NCI-H1436 treated with DMSO at 0.1 percent for 48 hours (cell line): ENCODE data around the gene KCNS1.
"Not testable (repeated sequence)": the region's sequence is repeated elsewhere in the genome, so short reads cannot be mapped to it uniquely, and the experiment has no call there.

Experiments
- DNase-seq: peaks from one replicate; lab custom pipeline; 2025; lab: John Stamatoyannopoulos, UW

KCNS1 gene

GRCh38 chr20:45077559-45077958 lies 23.4 kb downstream of the KCNS1 start:
- DNase-seq = no peak

- no peak for DNase-seq
Observed at GRCh38 chr20:45073221-45073620, 27.7 kb downstream of the KCNS1 start.

DNA sequence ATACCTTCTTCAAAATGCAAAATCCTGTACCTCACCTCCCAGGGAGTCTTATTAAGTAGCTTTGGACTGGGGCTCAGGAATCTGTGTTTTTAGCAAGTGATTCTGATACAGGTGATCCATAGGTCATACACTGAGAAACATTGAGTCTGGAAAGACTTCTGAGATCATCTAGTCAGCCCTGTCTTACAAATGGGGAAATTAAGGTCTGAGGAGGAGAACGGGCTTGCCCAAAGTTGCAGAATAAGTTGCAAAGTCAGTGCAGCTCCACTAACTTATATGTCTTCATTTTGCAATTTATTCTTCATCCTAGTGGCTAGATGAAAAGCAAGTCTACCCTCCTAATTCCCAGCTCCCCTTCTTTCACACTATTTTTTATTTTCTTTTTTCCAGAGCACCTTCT lies 28.9 kb downstream of the KCNS1 start:
- DNase-seq = no peak

DNA sequence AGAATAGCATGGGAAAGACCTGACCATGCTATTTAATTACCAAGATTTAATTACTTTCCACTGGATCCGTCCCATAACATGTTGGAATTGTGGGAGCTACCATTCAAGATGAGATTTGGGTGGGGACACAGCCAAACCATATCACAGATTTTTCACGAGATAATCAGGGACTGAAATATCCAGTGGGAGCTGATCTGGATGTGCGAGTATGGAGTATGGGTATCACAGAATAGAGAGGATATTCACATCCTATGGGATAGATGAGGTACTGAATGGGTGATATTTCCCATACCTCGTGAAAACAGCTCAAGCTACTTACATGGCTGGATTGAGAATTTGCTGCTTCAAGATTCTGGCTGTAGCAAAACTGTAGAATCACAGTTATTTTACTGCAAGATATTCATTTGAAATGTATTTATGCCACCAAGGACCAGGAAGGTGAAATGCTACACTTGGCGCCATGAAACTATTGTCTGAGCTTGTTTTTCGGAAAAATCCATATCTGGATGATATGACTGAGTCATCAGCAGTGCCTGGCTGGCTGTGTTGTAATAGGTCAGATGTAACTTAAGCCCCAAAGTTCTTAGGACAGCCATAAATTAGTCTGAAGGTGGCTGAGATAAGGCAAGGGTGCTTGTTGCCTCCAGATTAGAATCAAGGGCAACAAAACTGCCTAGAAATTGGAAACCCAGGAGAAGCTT lies 29.8 kb downstream of the KCNS1 start:
- no peak for DNase-seq

DNA sequence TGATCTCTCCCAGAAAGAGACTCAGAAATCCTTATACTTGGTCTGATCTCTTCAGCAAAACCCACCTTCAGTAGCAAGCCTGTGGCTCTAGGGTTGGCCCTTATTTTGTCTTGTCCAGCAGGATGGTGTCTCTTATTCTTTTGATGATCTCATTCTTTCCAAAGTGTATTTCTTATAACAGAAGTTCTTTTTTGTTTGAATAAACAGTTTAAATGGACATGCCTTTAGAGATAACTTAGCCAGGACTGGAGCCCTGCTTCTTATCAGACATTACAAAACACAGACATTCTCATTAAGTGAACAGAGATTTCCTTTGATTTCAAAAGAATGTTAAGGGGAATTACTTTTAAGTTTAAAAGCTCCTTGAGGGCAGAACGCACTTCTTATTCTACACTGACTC lies 31.7 kb downstream of the KCNS1 start:
- DNase-seq = no peak

DNA sequence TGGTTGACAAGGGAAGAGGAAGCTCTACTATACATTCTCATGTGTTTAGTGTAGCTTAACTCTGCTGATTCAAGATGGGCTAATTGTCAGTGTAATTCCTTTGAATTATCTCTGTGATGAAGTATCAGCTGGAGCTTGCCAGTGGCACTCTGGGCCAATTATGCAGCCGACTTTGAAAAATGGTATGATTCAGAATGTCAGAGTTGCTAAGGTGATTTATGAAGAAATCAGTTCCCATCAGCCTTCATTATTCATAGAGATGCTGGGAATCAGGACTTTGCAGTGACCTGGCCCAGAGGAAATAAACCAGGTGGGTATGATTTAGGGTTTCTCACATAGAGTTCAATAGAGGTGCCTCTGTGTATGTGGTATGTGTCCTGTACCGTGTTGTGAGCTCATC lies 33.4 kb downstream of the KCNS1 start:
- DNase-seq = no peak

GRCh38 chr20:45067087-45067486 lies 33.8 kb downstream of the KCNS1 start:
- no peak for DNase-seq

DNA sequence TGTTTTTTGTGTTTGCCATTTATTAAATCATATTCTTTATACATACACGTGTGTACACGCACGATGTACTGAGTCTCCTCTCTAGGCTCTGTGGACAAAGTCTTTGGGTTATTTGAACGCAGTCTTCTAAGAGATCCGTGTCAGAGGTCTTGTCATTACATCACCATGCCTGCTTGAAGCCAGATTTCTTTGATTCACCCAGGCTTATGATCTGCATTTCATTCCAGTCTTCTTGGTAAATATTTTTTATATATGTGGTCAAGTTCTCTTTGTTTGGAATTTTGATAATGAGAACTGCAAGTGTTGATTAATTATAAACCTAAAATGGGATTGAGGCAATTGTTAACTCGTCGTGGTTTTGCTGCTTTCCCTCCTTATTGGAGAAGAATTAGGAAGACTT lies 34.6 kb downstream of the KCNS1 start:
- DNase-seq = no peak

GRCh38 chr20:45064812-45065211 lies 36.1 kb downstream of the KCNS1 start:
- no peak for DNase-seq

DNA sequence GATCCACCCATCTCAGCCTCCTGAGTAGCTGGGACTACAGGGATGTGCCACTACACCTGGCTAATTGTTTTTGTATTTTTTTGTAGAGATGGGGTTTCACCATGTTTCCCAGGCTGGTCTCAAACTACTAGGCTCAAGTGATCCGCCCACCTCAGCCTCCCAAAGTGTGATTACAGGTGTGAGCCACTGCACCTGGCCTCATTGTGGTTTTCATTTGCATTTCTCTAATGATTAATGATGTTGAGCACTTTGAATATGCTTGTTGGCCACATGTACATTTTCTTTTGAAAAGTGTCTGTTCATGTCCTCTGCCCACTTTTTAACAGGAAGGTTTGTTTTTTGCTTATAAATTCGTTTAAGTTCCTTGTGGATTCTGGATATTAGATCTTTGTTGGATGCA lies 37.8 kb downstream of the KCNS1 start:
- DNase-seq = not testable (repeated sequence)

DNA sequence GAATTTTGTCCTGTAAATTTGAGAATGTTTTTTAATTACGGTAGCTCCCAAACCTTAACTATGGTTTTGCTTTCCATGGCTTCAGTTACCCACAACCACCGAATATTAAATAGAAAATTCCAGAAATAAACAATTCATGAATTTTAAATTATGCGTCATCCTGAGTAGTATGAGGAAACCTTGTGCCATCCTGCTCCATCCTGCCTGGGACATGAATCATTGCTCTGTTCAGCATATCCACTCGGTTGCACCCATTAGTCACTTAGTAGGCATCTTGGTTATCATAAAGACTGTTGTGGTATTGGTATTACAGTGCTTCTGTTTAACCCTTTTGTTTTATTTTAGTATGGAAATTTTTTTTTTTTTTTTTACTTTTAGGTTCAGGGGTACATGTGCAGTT lies 39.7 kb downstream of the KCNS1 start:
- no peak for DNase-seq

DNA sequence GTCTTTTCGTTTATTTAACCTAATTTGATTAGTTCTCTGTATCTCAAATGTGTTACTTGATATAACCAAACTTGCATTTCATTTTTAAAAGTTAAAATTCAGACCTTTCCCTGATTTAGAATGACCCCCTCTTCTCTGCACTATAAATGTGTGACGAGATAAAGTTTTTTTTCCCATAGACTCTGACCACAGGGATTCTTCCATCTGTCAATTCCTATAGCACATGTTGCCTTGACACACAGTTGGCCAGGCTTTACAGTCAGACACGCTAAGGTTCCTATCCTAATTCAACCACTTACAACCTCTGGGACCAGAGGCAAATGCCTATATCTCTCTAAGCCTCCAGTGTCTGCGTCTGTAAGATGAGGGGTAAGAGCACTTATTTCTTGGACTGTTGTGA lies 40.6 kb downstream of the KCNS1 start:
- DNase-seq = no peak

DNA sequence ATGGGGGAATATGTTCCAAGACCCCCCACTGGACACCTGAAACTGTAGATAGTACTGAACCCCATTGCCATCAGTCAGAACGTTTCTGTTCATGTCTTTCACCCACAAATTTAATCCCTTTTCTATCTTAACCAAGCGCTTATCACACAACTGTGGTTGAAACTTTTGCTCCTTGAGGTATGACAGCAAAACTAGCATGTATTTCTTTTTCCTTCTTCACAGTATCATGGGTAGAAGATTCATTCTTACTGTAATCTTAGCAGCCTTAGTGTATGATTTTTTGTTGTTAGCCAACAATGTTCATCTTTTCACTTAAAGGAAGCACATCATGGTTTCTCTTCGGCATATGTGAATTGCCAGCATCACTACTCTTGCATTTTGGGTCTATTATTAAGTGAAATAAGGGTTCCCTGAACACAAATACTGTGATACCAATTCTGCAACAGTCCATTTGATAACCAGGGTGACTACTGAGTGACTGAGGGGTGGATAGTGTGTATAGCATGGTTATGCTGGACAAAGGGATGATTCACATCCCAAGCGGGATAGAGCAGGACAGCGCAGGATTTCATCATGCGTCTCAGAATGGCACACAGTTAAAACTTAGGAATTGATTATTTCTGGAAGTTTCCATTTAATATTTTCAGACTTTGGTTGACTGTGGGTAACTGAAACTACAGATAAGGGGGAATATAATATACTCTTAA lies 41.8 kb downstream of the KCNS1 start:
- no peak for DNase-seq

DNA sequence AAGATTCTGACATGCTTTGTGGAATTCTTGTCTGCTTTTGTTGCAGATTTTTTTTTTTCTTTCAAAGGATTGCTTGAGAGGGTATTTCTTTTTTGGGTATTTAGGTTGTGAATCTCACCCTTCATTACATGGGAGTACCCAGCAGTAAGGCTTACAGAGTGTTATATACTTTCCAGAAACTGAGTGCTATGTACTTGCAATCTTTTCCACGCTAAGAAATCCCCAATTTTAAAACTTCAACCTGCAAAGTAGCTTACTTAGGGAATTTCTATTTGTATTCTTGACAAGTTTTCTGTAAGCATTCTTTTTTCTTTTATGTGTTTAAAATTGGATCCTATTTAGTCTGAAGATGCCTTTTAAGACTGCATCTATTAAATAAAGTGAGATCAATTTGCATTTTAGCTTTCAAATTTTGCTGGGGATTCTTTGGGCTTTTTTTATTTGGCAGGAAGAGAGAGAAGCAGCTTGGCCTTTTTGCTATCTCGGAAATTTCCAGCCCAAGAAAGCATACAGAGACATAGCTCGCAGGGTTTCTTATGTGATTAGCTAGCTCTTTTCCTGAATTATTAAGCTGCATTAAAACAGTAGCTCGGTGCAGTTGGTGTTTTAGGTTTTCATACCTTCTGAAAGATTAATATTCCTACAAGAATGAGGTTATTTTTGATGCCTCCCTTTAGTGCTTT lies 42.6 kb downstream of the KCNS1 start:
- DNase-seq = no peak

- DNase-seq = no peak
Observed at GRCh38 chr20:45056473-45057173, 44.3 kb downstream of the KCNS1 start.

DNA sequence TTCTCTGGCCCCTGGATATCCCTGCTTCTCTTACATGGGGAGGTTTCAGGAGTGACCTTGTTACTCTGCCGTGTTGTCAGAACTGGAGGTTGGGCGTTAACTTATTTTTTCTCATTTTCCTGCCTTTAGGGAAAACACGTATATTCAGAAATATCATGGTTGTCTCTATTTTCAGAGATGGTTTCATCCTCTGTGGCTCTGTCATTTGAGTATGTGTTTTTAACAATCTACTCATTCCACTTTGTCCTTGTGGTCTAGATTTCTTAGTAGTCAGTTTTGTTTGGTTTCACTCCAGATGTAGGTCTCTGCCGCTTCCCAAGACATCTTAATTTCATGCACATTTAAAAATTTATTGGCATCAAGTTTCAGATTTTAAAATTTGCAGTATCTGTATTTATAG lies 45.9 kb downstream of the KCNS1 start:
- DNase-seq = no peak

GRCh38 chr20:45053430-45054351 lies 47.2 kb downstream of the KCNS1 start:
- no peak for DNase-seq

DNA sequence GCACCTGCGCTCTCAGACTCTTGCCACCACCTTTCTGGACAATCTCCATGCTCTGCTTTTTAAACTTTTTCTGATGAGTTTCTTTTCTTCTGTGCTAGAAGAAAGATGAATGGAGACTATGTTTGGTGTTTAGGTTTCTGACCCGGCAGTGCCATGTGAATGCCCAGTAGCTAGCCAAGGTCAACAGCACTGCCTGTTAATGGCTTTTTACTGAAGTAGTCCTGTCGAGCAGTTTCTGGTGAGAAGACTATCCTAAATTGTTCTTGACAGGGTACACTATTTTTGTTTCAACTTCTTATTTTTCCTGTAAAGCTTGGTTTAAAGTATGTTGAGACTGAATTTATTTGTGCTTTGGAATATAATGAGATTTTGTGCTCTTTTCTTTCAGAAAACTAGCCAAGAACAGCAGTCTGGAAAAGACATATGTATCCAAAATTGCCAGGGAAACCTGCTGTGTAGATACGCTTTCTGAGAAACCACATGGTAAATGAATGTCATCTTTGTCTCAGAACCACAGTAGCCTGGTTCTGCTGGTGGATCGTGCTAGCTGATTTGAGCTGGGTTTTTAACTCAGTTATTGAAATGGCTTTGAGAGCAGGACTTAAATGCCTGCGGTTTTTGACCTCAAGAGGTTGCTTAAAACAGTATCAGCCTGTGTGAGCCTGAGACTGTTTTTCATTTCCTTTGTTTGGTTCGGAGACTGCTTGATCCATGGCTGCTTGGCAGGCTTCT lies 48.1 kb downstream of the KCNS1 start:
- no peak for DNase-seq

DNA sequence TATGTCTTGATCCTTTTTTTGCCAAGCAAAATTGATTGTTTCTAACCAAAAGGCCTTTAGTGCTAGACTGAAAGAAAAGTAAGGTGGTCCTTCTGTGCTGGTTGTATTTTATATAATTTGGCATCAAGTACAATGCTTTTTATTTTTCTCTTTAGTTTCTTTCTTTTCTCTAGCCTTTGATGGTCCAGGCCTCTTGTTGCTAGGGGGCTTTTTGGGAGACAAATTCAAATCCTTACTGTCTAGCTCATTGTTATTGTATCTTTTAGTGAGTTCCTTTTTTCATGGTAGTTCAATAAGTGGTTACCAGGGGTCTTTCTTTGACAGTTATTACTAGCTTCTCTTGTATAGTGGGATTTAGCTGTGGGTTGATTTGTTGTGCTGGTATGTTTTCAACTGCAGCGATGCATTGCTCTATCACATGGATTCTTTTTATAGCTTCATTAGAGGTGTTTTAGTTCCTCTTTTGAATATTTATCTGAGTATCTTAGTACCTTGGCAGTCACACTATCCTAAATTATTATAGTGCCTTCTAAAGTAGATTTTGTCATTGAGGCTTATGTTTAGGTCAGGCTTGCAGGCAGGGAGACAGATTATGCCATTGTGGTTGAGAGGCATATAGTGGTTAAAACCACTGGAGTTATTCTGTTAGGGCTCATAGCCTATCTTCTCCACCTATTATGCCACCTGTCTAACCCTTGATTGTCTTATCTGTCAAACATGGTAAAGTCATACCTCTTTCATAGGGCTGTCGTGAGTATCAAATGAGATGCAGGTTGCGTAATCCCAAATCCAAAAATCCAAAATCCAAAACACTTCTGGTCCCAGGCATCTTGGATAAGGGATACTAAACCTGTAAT lies 49.5 kb downstream of the KCNS1 start:
- DNase-seq = no peak

DNA sequence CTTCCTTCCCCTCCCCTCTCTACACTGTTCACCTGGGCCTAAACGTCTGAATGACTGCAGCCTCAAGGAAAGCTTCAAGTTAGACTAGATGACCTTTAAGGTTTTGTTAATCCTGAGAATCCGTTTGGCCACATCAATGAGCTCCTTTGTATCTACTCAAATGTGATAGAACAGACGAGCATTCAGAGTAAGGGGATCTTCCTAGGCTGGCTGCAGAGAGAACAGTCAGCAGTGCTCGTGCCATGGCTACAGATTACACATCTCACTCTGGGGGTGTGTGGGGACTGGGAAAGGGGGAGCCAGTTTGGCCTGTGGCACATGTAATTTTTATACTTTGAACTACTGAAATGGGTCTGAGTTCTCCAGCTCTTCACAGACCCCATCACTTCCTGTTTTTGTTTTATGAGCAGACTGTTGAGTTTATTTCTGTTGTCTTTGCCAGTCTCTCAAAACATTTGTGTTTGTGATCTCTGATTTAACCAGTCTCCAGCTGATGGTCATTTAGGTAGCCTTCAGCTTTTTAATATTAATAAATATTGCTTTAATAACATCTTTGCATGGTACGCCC lies 50.9 kb downstream of the KCNS1 start:
- no peak for DNase-seq
